ENCODE results near the gene ZNF865. TPM values are rescaled to one million over a fixed set of nuclear protein-coding genes. Genes with fewer than 3 reads are reported as not detected.

Gene ZNF865
- total RNA-seq, 1 donor from 2014 or later = 2.9 TPM

- DNase-seq (ENCODE audit: low read depth) = peak; percentile 78
Measured at GRCh38 chr19:55586976-55587668, 18.3 kb upstream of the ZNF865 start.

GRCh38 chr19:55588738-55589137, 16.7 kb upstream of the ZNF865 start:
- DNase-seq (ENCODE audit: low read depth) = no peak

- no peak for DNase-seq (ENCODE audit: low read depth)
Measured at GRCh38 chr19:55590109-55590508, 15.3 kb upstream of the ZNF865 start.

GRCh38 chr19:55590617-55591016, 14.8 kb upstream of the ZNF865 start:
- DNase-seq (ENCODE audit: low read depth) = no peak

GRCh38 chr19:55591555-55591954, 13.9 kb upstream of the ZNF865 start:
- no peak for DNase-seq (ENCODE audit: low read depth)

GRCh38 chr19:55592391-55593090, 12.9 kb upstream of the ZNF865 start:
- DNase-seq (ENCODE audit: low read depth) = no peak

GRCh38 chr19:55593096-55593772, 12.2 kb upstream of the ZNF865 start:
- DNase-seq (ENCODE audit: low read depth) = no peak

- DNase-seq (ENCODE audit: low read depth) = peak; percentile 34
Measured at GRCh38 chr19:55594996-55595545, 10.4 kb upstream of the ZNF865 start.

- no peak for DNase-seq (ENCODE audit: low read depth)
Measured at GRCh38 chr19:55596304-55596703, 9.1 kb upstream of the ZNF865 start.

- DNase-seq (ENCODE audit: low read depth) = no peak
Measured at GRCh38 chr19:55597501-55597921, 7.9 kb upstream of the ZNF865 start.

GRCh38 chr19:55598034-55598433, 7.4 kb upstream of the ZNF865 start:
- no peak for DNase-seq (ENCODE audit: low read depth)

- DNase-seq (ENCODE audit: low read depth) = peak; percentile 92
Measured at GRCh38 chr19:55598719-55599467, 6.6 kb upstream of the ZNF865 start.

GRCh38 chr19:55599468-55599841, 6.0 kb upstream of the ZNF865 start, which contains the start of gene FIZ1:
Gene FIZ1, minus strand, starts transcription at chr19:55599517. Its CDS starts 1,652 bp downstream, at chr19:55597865.
- DNase-seq (ENCODE audit: low read depth) = peak; percentile 100

GRCh38 chr19:55599842-55600661, 5.4 kb upstream of the ZNF865 start, which contains the start of gene ZNF524:
Gene ZNF524, plus strand, starts transcription at chr19:55600288. Its CDS starts 1,825 bp downstream, at chr19:55602113.
- DNase-seq (ENCODE audit: low read depth) = peak; percentile 94

- DNase-seq (ENCODE audit: low read depth) = no peak
Measured at GRCh38 chr19:55600662-55601028, 4.8 kb upstream of the ZNF865 start.

GRCh38 chr19:55601084-55601483, 4.4 kb upstream of the ZNF865 start:
- DNase-seq (ENCODE audit: low read depth) = no peak

- no peak for DNase-seq (ENCODE audit: low read depth)
Measured at GRCh38 chr19:55602104-55603001, 3.1 kb upstream of the ZNF865 start.

- DNase-seq (ENCODE audit: low read depth) = no peak
Measured at GRCh38 chr19:55603115-55603514, 2.3 kb upstream of the ZNF865 start.
